Body of pancreas (tissue), 4 donors: ENCODE measurements around the gene ATP8B4. TPM values are rescaled to one million over a fixed set of nuclear protein-coding genes. Genes with fewer than 3 reads are reported as not detected.
A peak's percentile ranks its signal among the peaks of the same experiment; 100 is the strongest.

Experiments used
- ATAC-seq: fragments of 150-250 bp; one replicate; pipeline ENCODE4 v1.9.1; 2016
- DNase-seq, 4 donors: peaks; one replicate each; pipeline ENCODE4 v3.0.0-alpha.2; 2019
- H3K27ac ChIP-seq, 4 donors: fragments of 200-600 bp; sonication (generic); 1 replicate in 3 of 4; 2 replicates in 1 of 4; pipeline versions ENCODE4 v1.5.1 to v1.6.1; 2016 to 2019; ENCODE audit warnings: mild to moderate bottlenecking in 1 of 4, mixed read lengths in 1 of 4, moderate library complexity in 1 of 4
- H3K27me3 ChIP-seq, 2 donors: fragments of 200-600 bp; sonication (generic); one replicate each; pipeline ENCODE4 v1.6.0; 2016; ENCODE audit warnings: mild to moderate bottlenecking in 1 of 2
- H3K36me3 ChIP-seq, 2 donors: fragments of 200-600 bp; sonication (generic); replicated peaks in 1 of 2; 2 replicates each; pipeline ENCODE4 v1.5.1; 2016; ENCODE audit warnings: low read depth in 2 of 2; ENCODE audit not compliant: insufficient read depth in 1 of 2
- H3K4me1 ChIP-seq: fragments of 200-600 bp; sonication (generic); one replicate; pipeline ENCODE4 v1.6.0; 2016
- H3K4me3 ChIP-seq, 2 donors: fragments of 200-600 bp; sonication (generic); 1 replicate in 1 of 2; 2 replicates in 1 of 2; pipeline ENCODE4 v1.5.1; 2016 to 2019
- H3K9me3 ChIP-seq, 3 donors: fragments of 200-600 bp; sonication (generic); 1 replicate in 2 of 3; 2 replicates in 1 of 3; pipeline ENCODE4 v1.5.1; 2016
- POLR2A ChIP-seq, 3 donors: fragments of 450-650 bp; IDR thresholded peaks; one replicate each; pipeline ENCODE4 v1.6.1; 2016; ENCODE audit warnings: antibody characterized with exemption in 3 of 3, mild to moderate bottlenecking in 2 of 3
- WGBS, 2 donors: methylation state at CpG; one replicate each; pipeline ENCODE4 v1.1.5; 2017; 5-methylcytosine and 5-hydroxymethylcytosine counted together
- intact Hi-C: fragments of 100-400 bp; cut with DNase I; formaldehyde crosslinking; loops from one replicate; pipeline ENCODE4 v1.15.1; 2023
- total RNA-seq, 2 donors: library from RNA; depleted of rRNA; stranded (reverse); fragments of >200 nt; gene quantifications; one replicate each; pipeline ENCODE4 v1.1.0, GENCODE V29; 2016
- TF ChIP-seq, protein P1 (sequence below), 7 experiments: fragments of 450-650 bp in 4 of 7; fragments of 200-600 bp in 3 of 7; sonication (generic) in 3 of 7; IDR thresholded peaks; one replicate each; pipeline ENCODE4 v1.5.1; 2016 to 2019; ENCODE audit warnings: antibody characterized with exemption in 7 of 7

The ATP8B4 gene
- total RNA-seq, 2 donors from 2014 or later = 3.1 to 6.6 TPM

DNA sequence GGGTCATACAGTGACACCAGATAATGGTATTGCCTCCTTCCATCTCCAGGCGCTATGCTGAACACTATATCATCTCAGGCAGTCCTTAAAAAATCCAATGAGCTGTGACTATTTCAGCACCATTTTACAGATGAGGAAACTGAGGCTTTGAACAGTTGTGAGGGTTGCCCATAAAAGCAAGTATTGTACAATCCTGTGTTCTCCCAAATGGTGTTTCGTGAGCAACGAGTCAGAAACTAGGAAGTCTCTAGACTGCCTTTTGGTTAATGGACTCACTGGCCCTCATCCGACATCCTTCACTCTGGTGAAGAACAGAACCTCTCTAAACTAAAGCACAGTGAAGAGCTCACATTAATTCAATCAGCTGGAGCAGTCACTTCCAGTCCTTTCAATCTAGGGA is 61.8 kb downstream of the ATP8B4 start:
- no peak overlapping the region for H3K4me3 ChIP-seq
- no peaks in the 10 kb centered on the region for H3K36me3 ChIP-seq
- H3K4me1 ChIP-seq = no peaks in the 10 kb centered on the region
- 79 to 82% methylated on average over 4 of the region's 4 CpGs for WGBS, 2 donors
- H3K27me3 ChIP-seq = no peaks in the 10 kb centered on the region
- no peak overlapping the region for H3K27ac ChIP-seq
- ATAC-seq (no peak), DNase-seq (no peak)
- intact Hi-C loops = no loop called here
- TF ChIP-seq, protein P1, sequence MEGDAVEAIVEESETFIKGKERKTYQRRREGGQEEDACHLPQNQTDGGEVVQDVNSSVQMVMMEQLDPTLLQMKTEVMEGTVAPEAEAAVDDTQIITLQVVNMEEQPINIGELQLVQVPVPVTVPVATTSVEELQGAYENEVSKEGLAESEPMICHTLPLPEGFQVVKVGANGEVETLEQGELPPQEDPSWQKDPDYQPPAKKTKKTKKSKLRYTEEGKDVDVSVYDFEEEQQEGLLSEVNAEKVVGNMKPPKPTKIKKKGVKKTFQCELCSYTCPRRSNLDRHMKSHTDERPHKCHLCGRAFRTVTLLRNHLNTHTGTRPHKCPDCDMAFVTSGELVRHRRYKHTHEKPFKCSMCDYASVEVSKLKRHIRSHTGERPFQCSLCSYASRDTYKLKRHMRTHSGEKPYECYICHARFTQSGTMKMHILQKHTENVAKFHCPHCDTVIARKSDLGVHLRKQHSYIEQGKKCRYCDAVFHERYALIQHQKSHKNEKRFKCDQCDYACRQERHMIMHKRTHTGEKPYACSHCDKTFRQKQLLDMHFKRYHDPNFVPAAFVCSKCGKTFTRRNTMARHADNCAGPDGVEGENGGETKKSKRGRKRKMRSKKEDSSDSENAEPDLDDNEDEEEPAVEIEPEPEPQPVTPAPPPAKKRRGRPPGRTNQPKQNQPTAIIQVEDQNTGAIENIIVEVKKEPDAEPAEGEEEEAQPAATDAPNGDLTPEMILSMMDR (IDR thresholded peaks at IDR 0.05) = no peak
- no peak for TF ChIP-seq POLR2A (IDR thresholded peaks at IDR 0.05)
- no peaks in the 10 kb centered on the region for H3K9me3 ChIP-seq

DNA sequence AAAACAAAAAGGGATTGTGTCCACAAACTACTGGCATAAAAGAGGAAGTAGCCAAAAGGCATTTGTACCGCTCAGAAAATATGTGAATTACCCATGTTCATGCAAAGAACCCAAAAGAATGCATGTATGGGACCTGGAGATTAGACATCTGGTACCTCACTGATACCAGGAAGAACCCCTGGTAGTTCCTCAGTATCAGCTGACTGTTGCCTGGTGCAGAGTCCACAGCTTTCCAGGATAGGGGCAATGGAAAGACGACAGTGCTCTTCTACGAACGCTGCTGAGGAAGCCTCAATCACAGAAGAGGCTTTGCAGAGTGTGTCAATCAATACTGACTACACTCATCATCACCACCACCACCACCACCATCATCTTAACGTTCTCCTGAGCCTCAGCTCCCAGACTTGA is 63.3 kb downstream of the ATP8B4 start:
- no peaks in the 10 kb centered on the region for H3K9me3 ChIP-seq
- no peaks in the 10 kb centered on the region for H3K4me1 ChIP-seq
- 41 to 46% methylated on average over 5 of the region's 5 CpGs for WGBS, 2 donors
- H3K27me3 ChIP-seq = no peaks in the 10 kb centered on the region
- no peaks in the 10 kb centered on the region for H3K36me3 ChIP-seq
- intact Hi-C loops = no loop called here
- DNase-seq (no peak), ATAC-seq (no peak)
- H3K27ac ChIP-seq = peak overlapping the region in 2 of 4 donors; percentile 24 to 62
- H3K4me3 ChIP-seq = no peak overlapping the region
- TF ChIP-seq POLR2A (IDR thresholded peaks at IDR 0.05) = no peak
- TF ChIP-seq, protein P1 (IDR thresholded peaks at IDR 0.05) = no peak

DNA sequence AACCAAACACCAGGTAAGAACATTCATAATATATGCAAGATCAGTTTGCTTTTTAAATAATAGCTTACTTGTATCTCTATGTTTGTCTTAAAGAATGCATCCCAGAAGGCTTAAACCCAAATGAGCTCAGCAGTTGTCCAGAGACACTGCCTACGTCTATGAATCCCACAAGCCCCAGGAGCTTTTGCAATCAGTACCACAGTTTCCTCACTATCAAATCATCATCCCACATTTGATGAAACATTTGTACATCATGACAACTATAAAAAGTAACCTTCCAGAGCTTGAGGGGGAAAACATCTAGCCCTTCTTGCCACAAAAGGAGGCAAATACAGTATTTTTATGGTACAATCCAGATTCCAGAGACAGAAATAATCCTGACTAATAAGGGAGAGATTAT is 63.7 kb downstream of the ATP8B4 start:
- H3K9me3 ChIP-seq = no peaks in the 10 kb centered on the region
- H3K4me1 ChIP-seq = no peaks in the 10 kb centered on the region
- DNase-seq (peak in 1 of 4 donors; percentile 42), ATAC-seq (peak; percentile 51)
- no peak overlapping the region for H3K4me3 ChIP-seq
- WGBS, 2 donors = 32 to 59% methylated on average over 1 of the region's 1 CpG
- no peaks in the 10 kb centered on the region for H3K27me3 ChIP-seq
- H3K27ac ChIP-seq = peak overlapping the region in 3 of 4 donors; percentile 15 to 62 (median 24)
- intact Hi-C loops = no loop called here
- H3K36me3 ChIP-seq = no peaks in the 10 kb centered on the region
- TF ChIP-seq, protein P1 (IDR thresholded peaks at IDR 0.05) = no peak
- TF ChIP-seq POLR2A (IDR thresholded peaks at IDR 0.05) = no peak

DNA sequence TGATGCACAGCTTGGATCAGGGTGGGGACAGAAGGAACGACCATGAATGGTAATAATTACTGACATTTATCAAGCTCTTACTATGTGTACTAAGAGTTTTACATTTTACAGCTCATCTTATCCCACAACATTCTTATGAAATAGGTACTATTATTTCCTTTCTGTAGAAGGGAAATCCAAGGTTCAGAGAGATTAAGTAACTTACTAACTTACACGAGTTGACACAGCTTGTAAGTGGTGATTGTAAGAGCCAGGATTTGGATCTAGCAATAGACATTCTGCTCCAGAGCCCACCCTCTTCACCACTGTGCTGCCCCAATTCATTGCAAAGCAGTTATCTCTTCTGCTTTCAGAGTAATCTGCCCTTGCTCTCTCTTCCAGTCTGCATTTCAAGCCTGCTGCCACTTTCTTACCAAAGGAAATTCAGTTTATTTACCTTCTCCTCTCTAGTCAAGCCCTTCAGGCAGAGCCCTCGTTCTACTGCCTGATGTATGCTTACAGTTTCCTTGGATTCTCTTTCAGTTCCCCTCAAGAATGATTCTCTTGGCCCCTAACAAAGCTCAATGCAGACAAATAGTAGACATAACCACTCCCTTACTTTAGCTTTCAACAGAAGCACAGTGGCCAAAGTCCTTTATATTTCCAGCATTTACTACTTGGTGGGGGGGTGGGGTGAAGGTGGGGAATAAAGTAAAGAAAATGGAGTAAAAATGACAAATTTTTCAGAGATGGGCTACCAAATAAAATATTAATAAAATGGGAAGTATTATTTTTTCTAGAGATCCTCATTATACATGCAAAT is 65.8 kb downstream of the ATP8B4 start:
- DNase-seq (no peak), ATAC-seq (no peak)
- H3K4me3 ChIP-seq = no peak overlapping the region
- no peaks in the 10 kb centered on the region for H3K27me3 ChIP-seq
- 26 to 28% methylated on average over 3 of the region's 3 CpGs for WGBS, 2 donors
- no peaks in the 10 kb centered on the region for H3K4me1 ChIP-seq
- TF ChIP-seq, protein P1 (IDR thresholded peaks at IDR 0.05) = no peak
- no peak for TF ChIP-seq POLR2A (IDR thresholded peaks at IDR 0.05)
- no peak overlapping the region for H3K27ac ChIP-seq
- intact Hi-C loops = no loop called here
- no peaks in the 10 kb centered on the region for H3K36me3 ChIP-seq
- H3K9me3 ChIP-seq = no peaks in the 10 kb centered on the region
